ENCODE data around the gene FHIT.

FHIT gene

DNA sequence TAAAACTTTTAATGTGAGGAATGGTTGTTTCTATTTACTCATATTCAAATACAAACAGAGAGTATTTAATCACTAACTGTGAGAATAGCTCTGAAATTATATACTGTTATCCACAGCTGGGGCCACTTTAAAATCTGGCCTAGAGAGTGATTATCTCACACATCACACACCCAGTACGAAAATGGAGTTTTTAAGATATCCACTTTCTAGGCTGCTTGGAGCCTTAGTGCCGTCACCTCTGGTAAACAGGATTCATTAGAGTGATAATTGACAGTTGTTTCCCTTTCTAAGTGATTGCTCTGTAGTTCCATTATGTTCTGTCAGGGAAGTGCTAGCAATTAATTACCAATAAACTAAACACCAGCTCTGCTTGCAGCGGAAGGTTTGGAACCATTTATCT is 942.4 kb downstream of the FHIT start:
- TF ChIP-seq CTCF (IDR thresholded peaks at IDR 0.05; ENCODE audit: insufficient read depth, missing control alignments) = no peak
- FAIRE-seq (no peak), DNase-seq (ENCODE audit: insufficient read length, low spot score) (no peak)

- no peak for TF ChIP-seq CTCF (IDR thresholded peaks at IDR 0.05; ENCODE audit: insufficient read depth, missing control alignments)
- DNase-seq (ENCODE audit: insufficient read length, low spot score) (no peak), FAIRE-seq (no peak)
These were observed 943.6 kb downstream of the FHIT start for GRCh38 chr3:60307562-60308199.

DNA sequence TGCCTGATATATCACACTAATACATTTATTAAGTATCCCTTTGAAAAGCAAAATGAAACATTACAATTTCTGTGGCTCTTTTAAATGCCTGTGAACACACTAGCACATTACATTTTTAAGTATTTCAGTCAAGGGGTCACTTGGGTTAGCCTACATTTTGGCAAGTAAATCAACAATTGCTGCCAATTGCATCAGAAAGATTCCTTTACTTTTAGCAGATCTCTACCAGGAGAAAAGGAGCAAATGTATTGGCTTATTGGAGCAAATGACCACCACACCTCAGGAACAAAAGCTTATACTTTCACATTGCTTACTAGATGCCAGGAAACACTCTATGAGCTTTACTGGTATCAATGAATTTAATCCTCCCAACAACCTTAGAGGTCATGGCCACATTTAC is 947.1 kb downstream of the FHIT start:
- DNase-seq (ENCODE audit: insufficient read length, low spot score) (no peak), FAIRE-seq (no peak)
- no peak for TF ChIP-seq CTCF (IDR thresholded peaks at IDR 0.05; ENCODE audit: insufficient read depth, missing control alignments)

- FAIRE-seq = no peak
These were observed 948.1 kb downstream of the FHIT start for GRCh38 chr3:60303160-60303559.

DNA sequence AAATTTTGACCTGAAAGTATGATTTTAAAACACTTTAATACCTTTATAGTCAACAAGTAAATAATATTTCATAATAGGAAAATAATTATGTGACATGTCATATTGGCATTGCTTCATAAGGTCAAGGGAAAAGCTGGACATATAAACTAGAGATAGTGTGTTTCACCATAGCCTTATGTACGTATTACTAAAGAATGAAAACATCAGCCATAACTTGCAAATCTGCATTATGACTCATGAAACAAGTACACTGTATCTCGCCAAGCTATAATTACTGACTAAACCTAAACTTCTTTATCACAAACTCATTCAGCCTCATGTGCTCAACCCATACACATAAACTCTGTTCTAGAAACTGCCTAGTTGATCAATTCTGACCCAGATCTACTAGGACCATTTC is 950.1 kb downstream of the FHIT start:
- FAIRE-seq = no peak
- TF ChIP-seq CTCF (IDR thresholded peaks at IDR 0.05; ENCODE audit: insufficient read depth, missing control alignments) = no peak

More at GRCh38 chr3:60303160-60303559, 948.1 kb downstream of the FHIT start:
- TF ChIP-seq CTCF (IDR thresholded peaks at IDR 0.05; ENCODE audit: insufficient read depth, missing control alignments) = no peak
- DNase-seq (ENCODE audit: insufficient read length, low spot score) = no peak

GRCh38 chr3:60298141-60298540 is 953.1 kb downstream of the FHIT start:
- DNase-seq (ENCODE audit: insufficient read length, low spot score) (no peak), FAIRE-seq (no peak)
- TF ChIP-seq CTCF (IDR thresholded peaks at IDR 0.05; ENCODE audit: insufficient read depth, missing control alignments) = no peak

More for the DNA sequence above, 950.1 kb downstream of the FHIT start:
- DNase-seq (ENCODE audit: insufficient read length, low spot score) = no peak

DNA sequence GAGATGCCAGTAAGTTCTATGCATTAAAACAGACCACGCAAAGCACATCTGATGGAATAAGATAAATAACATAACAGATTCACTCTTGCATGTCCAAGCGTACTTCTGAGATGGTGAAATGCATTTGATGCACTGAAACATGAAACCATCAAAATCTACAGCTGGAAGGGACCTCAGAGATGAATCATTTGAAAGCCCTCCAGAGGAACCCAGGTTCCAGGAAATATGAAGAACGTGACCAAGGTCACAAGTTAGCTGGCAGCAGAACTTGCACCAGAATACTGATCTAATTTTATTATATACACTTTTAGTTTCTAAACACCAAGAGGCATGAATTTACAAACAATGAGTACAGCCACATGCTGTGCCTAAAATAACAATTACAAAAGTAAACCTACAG is 957.1 kb downstream of the FHIT start:
- FAIRE-seq (no peak), DNase-seq (ENCODE audit: insufficient read length, low spot score) (no peak)
- no peak for TF ChIP-seq CTCF (IDR thresholded peaks at IDR 0.05; ENCODE audit: insufficient read depth, missing control alignments)

Data from D721Med (cell line).